Uterus (tissue), 2 donors: ENCODE measurements around the gene KRTAP5-2.

Source experiments
- CTCF ChIP-seq, 4 experiments: fragments of 200-600 bp in 2 of 4; fragments of 450-650 bp in 2 of 4; sonication (generic) in 2 of 4; IDR thresholded peaks; one replicate each; pipeline ENCODE4 v1.5.1; 2016 to 2019; ENCODE audit warnings: antibody characterized with exemption in 4 of 4, mild to moderate bottlenecking in 2 of 4, moderate library complexity in 1 of 4
- POLR2A ChIP-seq, 2 donors: fragments of 450-650 bp; IDR thresholded peaks; one replicate each; pipeline ENCODE4 v1.6.1; 2016; ENCODE audit warnings: antibody characterized with exemption in 2 of 2, mild to moderate bottlenecking in 1 of 2, moderate library complexity in 1 of 2

- TF ChIP-seq POLR2A (IDR thresholded peaks at IDR 0.05) (no peak), CTCF (IDR thresholded peaks at IDR 0.05) (no peak)
Observed at GRCh38 chr11:1618231-1618630, 20.1 kb upstream of the KRTAP5-2 start.
